ENCODE results near the gene FBXL7.

The FBXL7 gene

DNA sequence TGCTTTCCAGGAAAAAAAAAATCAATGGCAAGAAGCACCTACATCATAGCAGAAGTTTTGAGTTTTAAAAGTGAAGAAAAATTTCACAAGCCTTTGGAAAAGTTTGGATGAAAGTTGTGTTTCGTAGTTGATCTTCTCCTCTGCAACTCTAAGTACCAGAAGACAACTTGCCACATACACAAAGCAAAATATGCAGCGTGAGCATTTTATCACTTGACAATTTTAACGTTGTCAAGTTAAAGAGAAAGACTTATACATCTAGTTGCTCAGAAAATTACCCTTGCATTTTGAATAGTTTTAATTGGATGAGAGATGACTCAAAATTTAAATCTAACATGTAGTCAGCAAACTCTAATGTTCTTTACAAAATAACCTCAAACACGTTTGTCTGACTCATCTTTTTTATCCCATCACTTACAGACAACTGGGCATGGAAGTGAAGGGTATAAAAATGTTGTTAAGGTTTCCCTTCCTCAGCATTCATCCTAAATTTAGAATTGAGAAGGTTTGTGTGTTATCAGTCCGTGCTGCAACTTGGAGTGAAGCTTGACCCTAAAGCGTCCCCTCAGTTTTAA is 466.2 kb downstream of the FBXL7 start:
- DNase-seq = no peak

DNA sequence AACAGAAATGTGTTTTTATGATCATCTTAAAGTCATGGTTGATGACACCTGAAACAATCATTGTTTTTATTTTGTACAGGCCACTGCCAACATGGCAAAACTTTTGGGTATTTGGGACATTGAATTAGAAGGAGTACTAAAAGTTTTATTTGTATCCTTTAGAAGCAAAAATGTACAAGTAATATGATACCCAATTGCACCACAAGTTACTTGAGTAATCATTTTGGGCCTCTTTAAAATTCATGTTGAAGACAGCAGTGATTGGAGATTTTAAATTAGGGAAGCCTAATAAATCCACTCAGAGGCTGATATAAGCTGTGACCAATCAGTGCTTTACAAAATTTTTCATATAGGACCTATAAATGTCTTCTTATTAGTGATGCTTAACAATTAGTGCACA is 466.7 kb downstream of the FBXL7 start:
- no peak for DNase-seq

DNA sequence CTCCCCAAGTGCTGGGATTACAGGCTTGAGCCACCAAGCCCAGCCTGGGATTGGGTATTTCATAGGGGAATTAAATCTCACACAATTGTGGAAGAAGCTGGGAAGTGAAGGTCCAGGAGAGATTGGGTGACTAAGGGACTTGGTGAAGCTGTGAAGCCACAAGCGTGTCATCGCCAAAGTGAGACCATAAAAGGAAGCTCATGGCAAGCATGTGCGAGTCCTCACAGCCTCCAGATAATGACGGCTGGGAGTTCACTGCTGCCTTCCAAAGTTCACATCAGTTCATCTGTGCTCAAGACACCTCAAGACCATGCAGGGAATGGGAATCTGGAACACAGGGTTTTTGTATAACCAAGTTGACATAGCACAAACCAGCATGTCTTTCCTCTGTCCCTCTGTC is 469.0 kb downstream of the FBXL7 start:
- no peak for DNase-seq

DNA sequence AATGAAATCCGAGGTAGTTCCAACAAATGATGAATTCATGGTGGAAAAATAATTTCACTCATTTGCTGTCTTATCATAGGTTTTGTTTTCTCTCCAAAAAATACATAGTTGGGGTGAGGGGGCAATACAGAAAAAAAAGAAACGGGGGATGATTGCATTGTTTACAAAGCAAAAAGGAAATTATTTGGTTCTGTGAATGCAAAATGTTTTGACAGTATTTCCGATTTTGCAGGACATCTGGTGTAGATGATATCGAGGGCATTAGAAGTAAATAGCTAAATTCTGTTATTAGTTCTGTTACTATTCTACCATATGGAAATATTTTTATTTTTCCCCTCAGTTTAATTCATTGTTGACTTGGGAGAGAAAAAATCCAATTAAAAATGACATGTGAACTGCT is 477.9 kb downstream of the FBXL7 start:
- no peak for DNase-seq

DNA sequence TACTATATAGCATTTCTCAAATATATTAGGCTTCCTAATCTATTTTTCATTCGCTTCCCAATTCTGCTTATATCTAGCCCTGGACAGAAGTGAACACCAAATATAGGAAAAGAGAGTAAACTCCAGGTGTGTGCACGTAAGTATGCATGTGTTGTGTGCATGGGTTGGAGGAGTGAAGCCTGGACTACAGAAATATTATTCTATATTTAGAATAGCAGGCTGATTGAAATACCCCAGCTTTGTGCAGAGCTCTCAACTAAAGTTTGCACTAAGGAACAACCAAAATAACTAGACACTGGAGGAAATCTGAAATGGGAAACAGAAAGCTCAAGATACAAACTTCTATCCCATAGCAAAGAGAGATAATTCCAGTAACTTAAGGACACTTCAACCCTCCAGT is 480.9 kb downstream of the FBXL7 start:
- DNase-seq = no peak

DNA sequence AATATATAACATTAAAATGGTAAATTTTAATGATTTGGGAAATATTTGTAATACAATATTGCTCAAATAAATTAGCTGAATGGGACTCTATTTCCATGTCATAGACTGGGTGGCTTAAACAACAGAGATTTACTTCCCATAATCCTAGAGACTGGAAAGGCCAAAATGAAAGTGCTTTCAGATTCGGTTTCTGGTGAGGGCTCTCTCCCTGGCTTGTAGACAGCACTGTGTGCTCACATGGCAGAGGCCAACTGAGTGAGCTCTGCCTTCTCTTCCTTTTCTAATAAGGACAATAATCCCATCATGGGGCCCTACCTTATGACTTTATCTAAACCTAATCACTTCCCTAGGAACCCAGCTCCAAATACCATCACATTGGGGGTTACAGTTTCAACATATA is 483.4 kb downstream of the FBXL7 start:
- DNase-seq = no peak
